Panc1 (cell line): ENCODE data around the gene RRP8.

Experiments used
- POLR2AphosphoS5 ChIP-seq: IDR thresholded peaks from 2 replicates; pipeline ENCODE4 v1.6.1; 2012; ENCODE audit warnings: mild to moderate bottlenecking, low read depth, low read length, moderate library complexity
- TF ChIP-seq, protein P1 (sequence below): fragments of 450-650 bp; IDR thresholded peaks from 2 replicates; pipeline ENCODE4 v1.5.1; 2017; ENCODE audit warnings: mild to moderate bottlenecking
- TF ChIP-seq, protein P2 (sequence below), 2 experiments: IDR thresholded peaks; 2 replicates each; pipeline ENCODE4 v1.6.1; 2011 to 2012; ENCODE audit warnings: low read depth in 2 of 2, control low read depth in 1 of 2, low read length in 1 of 2, mild to moderate bottlenecking in 1 of 2, moderate library complexity in 1 of 2; ENCODE audit not compliant: insufficient read depth in 1 of 2

DNA sequence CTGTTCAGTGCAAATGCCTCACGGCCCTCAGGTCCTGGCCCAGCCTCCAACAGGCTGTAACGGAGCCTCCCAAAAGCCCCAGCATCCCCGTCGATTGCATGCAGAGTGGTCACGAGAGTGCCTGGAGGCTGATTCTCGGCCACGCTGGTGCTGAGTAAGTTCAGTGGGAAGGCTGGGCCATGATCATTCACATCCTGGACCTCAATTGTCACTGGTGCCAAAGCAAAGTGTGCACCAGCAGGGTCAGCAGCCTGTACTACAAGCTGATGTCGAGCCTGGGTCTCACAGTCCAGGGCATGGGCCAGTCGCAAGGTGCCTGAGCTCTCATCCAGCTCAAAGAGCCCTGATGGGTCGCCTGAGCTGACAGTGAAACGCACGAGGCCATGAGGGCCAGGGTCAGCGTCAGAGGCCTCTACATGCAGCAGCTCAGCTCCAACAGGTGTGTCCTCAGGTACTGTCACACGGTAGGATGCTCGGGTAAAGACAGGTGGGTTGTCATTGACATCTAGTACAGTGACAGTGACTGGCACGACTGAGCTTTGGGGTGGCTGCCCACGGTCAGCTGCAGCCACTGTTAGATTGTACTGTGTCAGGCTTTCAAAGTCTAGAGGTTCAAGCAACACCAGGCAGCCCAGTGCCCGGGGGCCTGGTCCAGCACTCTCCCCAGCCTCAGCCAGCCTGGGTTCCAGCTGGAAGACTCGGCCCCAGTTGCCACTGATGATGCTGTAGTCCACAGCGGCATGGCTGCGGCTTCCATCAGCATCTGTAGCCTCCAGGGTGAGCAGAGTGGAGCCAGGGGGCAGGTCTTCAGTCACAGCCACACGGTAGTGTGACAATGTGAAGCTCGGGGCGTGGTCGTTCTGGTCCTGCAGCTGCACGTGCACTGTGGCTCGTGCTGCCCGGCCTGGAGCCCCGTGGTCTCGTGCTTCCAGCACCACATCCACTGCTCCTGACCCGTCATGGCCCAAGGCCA lies 20.3 kb upstream of the RRP8 start:
- TF ChIP-seq, protein P1, sequence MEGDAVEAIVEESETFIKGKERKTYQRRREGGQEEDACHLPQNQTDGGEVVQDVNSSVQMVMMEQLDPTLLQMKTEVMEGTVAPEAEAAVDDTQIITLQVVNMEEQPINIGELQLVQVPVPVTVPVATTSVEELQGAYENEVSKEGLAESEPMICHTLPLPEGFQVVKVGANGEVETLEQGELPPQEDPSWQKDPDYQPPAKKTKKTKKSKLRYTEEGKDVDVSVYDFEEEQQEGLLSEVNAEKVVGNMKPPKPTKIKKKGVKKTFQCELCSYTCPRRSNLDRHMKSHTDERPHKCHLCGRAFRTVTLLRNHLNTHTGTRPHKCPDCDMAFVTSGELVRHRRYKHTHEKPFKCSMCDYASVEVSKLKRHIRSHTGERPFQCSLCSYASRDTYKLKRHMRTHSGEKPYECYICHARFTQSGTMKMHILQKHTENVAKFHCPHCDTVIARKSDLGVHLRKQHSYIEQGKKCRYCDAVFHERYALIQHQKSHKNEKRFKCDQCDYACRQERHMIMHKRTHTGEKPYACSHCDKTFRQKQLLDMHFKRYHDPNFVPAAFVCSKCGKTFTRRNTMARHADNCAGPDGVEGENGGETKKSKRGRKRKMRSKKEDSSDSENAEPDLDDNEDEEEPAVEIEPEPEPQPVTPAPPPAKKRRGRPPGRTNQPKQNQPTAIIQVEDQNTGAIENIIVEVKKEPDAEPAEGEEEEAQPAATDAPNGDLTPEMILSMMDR, result no peak
- TF ChIP-seq POLR2AphosphoS5, result no peak
- TF ChIP-seq, protein P2, sequence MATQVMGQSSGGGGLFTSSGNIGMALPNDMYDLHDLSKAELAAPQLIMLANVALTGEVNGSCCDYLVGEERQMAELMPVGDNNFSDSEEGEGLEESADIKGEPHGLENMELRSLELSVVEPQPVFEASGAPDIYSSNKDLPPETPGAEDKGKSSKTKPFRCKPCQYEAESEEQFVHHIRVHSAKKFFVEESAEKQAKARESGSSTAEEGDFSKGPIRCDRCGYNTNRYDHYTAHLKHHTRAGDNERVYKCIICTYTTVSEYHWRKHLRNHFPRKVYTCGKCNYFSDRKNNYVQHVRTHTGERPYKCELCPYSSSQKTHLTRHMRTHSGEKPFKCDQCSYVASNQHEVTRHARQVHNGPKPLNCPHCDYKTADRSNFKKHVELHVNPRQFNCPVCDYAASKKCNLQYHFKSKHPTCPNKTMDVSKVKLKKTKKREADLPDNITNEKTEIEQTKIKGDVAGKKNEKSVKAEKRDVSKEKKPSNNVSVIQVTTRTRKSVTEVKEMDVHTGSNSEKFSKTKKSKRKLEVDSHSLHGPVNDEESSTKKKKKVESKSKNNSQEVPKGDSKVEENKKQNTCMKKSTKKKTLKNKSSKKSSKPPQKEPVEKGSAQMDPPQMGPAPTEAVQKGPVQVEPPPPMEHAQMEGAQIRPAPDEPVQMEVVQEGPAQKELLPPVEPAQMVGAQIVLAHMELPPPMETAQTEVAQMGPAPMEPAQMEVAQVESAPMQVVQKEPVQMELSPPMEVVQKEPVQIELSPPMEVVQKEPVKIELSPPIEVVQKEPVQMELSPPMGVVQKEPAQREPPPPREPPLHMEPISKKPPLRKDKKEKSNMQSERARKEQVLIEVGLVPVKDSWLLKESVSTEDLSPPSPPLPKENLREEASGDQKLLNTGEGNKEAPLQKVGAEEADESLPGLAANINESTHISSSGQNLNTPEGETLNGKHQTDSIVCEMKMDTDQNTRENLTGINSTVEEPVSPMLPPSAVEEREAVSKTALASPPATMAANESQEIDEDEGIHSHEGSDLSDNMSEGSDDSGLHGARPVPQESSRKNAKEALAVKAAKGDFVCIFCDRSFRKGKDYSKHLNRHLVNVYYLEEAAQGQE (IDR thresholded peaks at IDR 0.05; ENCODE audit: insufficient read depth in 1 of 2, low read depth in 2 of 2, low read length in 1 of 2), result no peak
